Keratinocyte (primary cell): ENCODE results near the gene GM2A. TPM values are rescaled to one million over a fixed set of nuclear protein-coding genes. Genes with fewer than 3 reads are reported as not detected.

Experiments used
- DNase-seq: peaks from one replicate; pipeline ENCODE4 v3.0.0-alpha.2; 2011; ENCODE audit warnings: low read depth, missing footprints, low spot score
- FAIRE-seq: peaks from 2 replicates; lab custom pipeline; 2011; peaks lifted over from hg19 to GRCh38; lab: Jason Lieb, UNC
- H2AFZ ChIP-seq: 2 replicates; pipeline ENCODE4 v1.6.0; 2012; ENCODE audit warnings: low read length, control low read depth, inconsistent platforms; ENCODE audit not compliant: control insufficient read depth
- H3K27ac ChIP-seq: 2 replicates; pipeline ENCODE4 v1.5.1; 2011; ENCODE audit warnings: low read length; ENCODE audit not compliant: control insufficient read depth, insufficient read depth
- H3K27me3 ChIP-seq: 3 replicates; pipeline ENCODE4 v1.6.0; 2011; ENCODE audit warnings: low read length; ENCODE audit not compliant: control insufficient read depth, insufficient read depth; ENCODE audit errors: extremely low read depth
- H3K36me3 ChIP-seq, 2 experiments: 2 replicates in 1 of 2; 3 replicates in 1 of 2; pipeline ENCODE4 v1.5.1; 2011; ENCODE audit warnings: low read length in 2 of 2, mild to moderate bottlenecking in 1 of 2; ENCODE audit not compliant: control insufficient read depth in 2 of 2, insufficient read depth in 2 of 2; ENCODE audit errors: extremely low read depth in 1 of 2
- H3K4me1 ChIP-seq: 3 replicates; pipeline ENCODE4 v1.5.1; 2011; ENCODE audit warnings: low read length; ENCODE audit not compliant: control insufficient read depth, insufficient read depth; ENCODE audit errors: extremely low read depth
- H3K4me2 ChIP-seq: 3 replicates; pipeline ENCODE4 v1.6.0; 2011; ENCODE audit warnings: low read depth, low read length; ENCODE audit not compliant: control insufficient read depth, insufficient read depth; ENCODE audit errors: extremely low read depth
- H3K4me3 ChIP-seq, 3 experiments: fragments of 200-600 bp in 1 of 3; sonication (generic) in 1 of 3; 2 replicates in 2 of 3; 3 replicates in 1 of 3; pipeline ENCODE4 v1.5.1; 2011 to 2016; ENCODE audit warnings: low read length in 3 of 3, mild to moderate bottlenecking in 3 of 3, control low read depth in 2 of 3, inconsistent platforms in 1 of 3, low read depth in 1 of 3, mixed read lengths in 1 of 3, mixed run types in 1 of 3, moderate library complexity in 1 of 3; ENCODE audit not compliant: control insufficient read depth in 2 of 3, insufficient read depth in 2 of 3; ENCODE audit errors: extremely low read depth in 1 of 3
- H3K79me2 ChIP-seq: 2 replicates; pipeline ENCODE4 v1.6.0; 2012; ENCODE audit warnings: low read length; ENCODE audit not compliant: control insufficient read depth, insufficient read depth
- H3K9ac ChIP-seq: 3 replicates; pipeline ENCODE4 v1.6.0; 2011; ENCODE audit warnings: low read length; ENCODE audit not compliant: control insufficient read depth, insufficient read depth; ENCODE audit errors: extremely low read depth
- H3K9me1 ChIP-seq: 3 replicates; pipeline ENCODE4 v1.6.0; 2011; ENCODE audit warnings: low read length; ENCODE audit not compliant: control insufficient read depth, insufficient read depth; ENCODE audit errors: extremely low read depth
- H3K9me3 ChIP-seq: 2 replicates; pipeline ENCODE4 v1.5.1; 2012; ENCODE audit warnings: low read depth, low read length; ENCODE audit not compliant: control insufficient read depth
- H4K20me1 ChIP-seq: 3 replicates; pipeline ENCODE4 v1.6.0; 2011; ENCODE audit warnings: low read length; ENCODE audit not compliant: control insufficient read depth, insufficient read depth; ENCODE audit errors: extremely low read depth
- CTCF ChIP-seq, 3 experiments: IDR thresholded peaks in 1 of 3; conservative IDR thresholded peaks in 1 of 3; optimal IDR thresholded peaks in 1 of 3; 2 replicates in 2 of 3; 3 replicates in 1 of 3; pipeline versions ENCODE3 to v1.5.1; 2011; ENCODE audit warnings: low read length in 3 of 3, mild to moderate bottlenecking in 3 of 3, moderate library complexity in 2 of 3, control low read depth in 1 of 3, inconsistent platforms in 1 of 3; ENCODE audit not compliant: insufficient read depth in 2 of 3; ENCODE audit errors: extremely low read depth in 1 of 3
- EZH2 ChIP-seq: IDR thresholded peaks from one replicate; pipeline ENCODE4 v1.6.1; 2012; ENCODE audit warnings: inconsistent platforms, mild to moderate bottlenecking, low read length, moderate library complexity
- dilution Hi-C: fragments of 300-500 bp; cut with MboI; formaldehyde crosslinking; loops from one replicate; pipeline ENCODE4 v1.7.0; 2020; ENCODE audit warnings: low sequenced_read_pairs; ENCODE audit not compliant: extremely low pct_ligation_motif_present
- polyA plus RNA-seq, 5 experiments: library from polyadenylated mRNA; depleted of rRNA in 3 of 5; stranded (reverse) in 3 of 5; stranded (forward) in 1 of 5; unstranded in 1 of 5; fragments of >200 nt; gene quantifications; 1 replicate in 1 of 5; 2 replicates in 3 of 5; 3 replicates in 1 of 5; pipeline versions ENCODE4 v1.2.1 to v1.2.3, GENCODE V29; 2011 to 2012; ENCODE audit warnings: missing spikeins in 2 of 5, low read depth in 1 of 5, low replicate concordance in 1 of 5

Gene GM2A
- polyA plus RNA-seq, 1 donor (not counting 4 experiments of a cell fraction or from before 2014, with no cell fraction given): 117 TPM

- no peaks in the 10 kb centered on the region for H3K9me3 ChIP-seq
- no peaks in the 10 kb centered on the region for H3K4me1 ChIP-seq
- H3K36me3 ChIP-seq: no peaks in the 10 kb centered on the region
- no peaks in the 10 kb centered on the region for H3K79me2 ChIP-seq
- no peak overlapping the region for H2AFZ ChIP-seq
- no peak overlapping the region for H3K27ac ChIP-seq
- dilution Hi-C loops: no loop called here
- no peaks in the 10 kb centered on the region for H4K20me1 ChIP-seq
- no peak overlapping the region for H3K4me2 ChIP-seq
- no peak overlapping the region for H3K9ac ChIP-seq
- no peaks in the 10 kb centered on the region for H3K27me3 ChIP-seq
- H3K4me3 ChIP-seq: no peak overlapping the region
- FAIRE-seq (no peak), DNase-seq (no peak)
- TF ChIP-seq EZH2 (no peak), CTCF (optimal IDR thresholded peaks at IDR 0.05 in 1 of 3, IDR thresholded peaks at IDR 0.05 in 1 of 3, conservative IDR thresholded peaks at IDR 0.05 in 1 of 3; ENCODE audit: extremely low read depth in 1 of 3, insufficient read depth in 2 of 3, low read length in 3 of 3) (no peak)
- H3K9me1 ChIP-seq: no peaks in the 10 kb centered on the region
Observed at GRCh38 chr5:151228986-151229385, 24.0 kb upstream of the GM2A start.

GRCh38 chr5:151230048-151230680 lies 22.8 kb upstream of the GM2A start:
- no peaks in the 10 kb centered on the region for H3K4me1 ChIP-seq
- H3K27me3 ChIP-seq: no peaks in the 10 kb centered on the region
- H3K4me3 ChIP-seq: no peak overlapping the region
- peak overlapping the region; percentile 50 for H2AFZ ChIP-seq
- no peak for DNase-seq
- no peaks in the 10 kb centered on the region for H3K9me1 ChIP-seq
- no peak overlapping the region for H3K9ac ChIP-seq
- TF ChIP-seq CTCF (optimal IDR thresholded peaks at IDR 0.05 in 1 of 3, IDR thresholded peaks at IDR 0.05 in 1 of 3, conservative IDR thresholded peaks at IDR 0.05 in 1 of 3; ENCODE audit: extremely low read depth in 1 of 3, insufficient read depth in 2 of 3, low read length in 3 of 3) (no peak), EZH2 (no peak)
- H3K79me2 ChIP-seq: no peaks in the 10 kb centered on the region
- FAIRE-seq: no peak
- H3K9me3 ChIP-seq: no peaks in the 10 kb centered on the region
- H3K4me2 ChIP-seq: no peak overlapping the region
- H3K27ac ChIP-seq: no peak overlapping the region
- no peaks in the 10 kb centered on the region for H3K36me3 ChIP-seq
- dilution Hi-C loops: no loop called here
- no peaks in the 10 kb centered on the region for H4K20me1 ChIP-seq
